Endodermal cell (in vitro differentiated cells): ENCODE results near the gene FOXD3. TPM values are rescaled to one million over a fixed set of nuclear protein-coding genes. Genes with fewer than 3 reads are reported as not detected.
A peak's percentile ranks its signal among the peaks of the same experiment; 100 is the strongest.

ENCODE experiments used
- DNase-seq: peaks from one replicate; pipeline ENCODE4 v3.0.0-alpha.2; 2017
- H3K27ac ChIP-seq: 2 replicates; pipeline ENCODE4 v1.5.1; 2013; ENCODE audit warnings: mild to moderate bottlenecking, low read depth, low read length, moderate library complexity
- H3K27me3 ChIP-seq: 2 replicates; pipeline ENCODE4 v1.6.1; 2013; ENCODE audit warnings: mild to moderate bottlenecking, low read length, moderate library complexity; ENCODE audit not compliant: insufficient read depth, control insufficient read depth, poor library complexity, severe bottlenecking
- H3K36me3 ChIP-seq: 2 replicates; pipeline ENCODE4 v1.7.0; 2013; ENCODE audit warnings: mild to moderate bottlenecking, low read length, moderate library complexity; ENCODE audit not compliant: control insufficient read depth, insufficient read depth
- H3K4me1 ChIP-seq: one replicate; pipeline ENCODE4 v1.7.0; 2013; ENCODE audit warnings: low read length; ENCODE audit not compliant: control insufficient read depth, insufficient read depth
- H3K4me3 ChIP-seq: 2 replicates; pipeline ENCODE4 v1.5.1; 2013; ENCODE audit warnings: mild to moderate bottlenecking, low read length, moderate library complexity
- H3K9ac ChIP-seq: 2 replicates; pipeline ENCODE4 v1.6.1; 2013; ENCODE audit warnings: mild to moderate bottlenecking, low read length, moderate library complexity; ENCODE audit not compliant: poor library complexity, severe bottlenecking; ENCODE audit errors: extremely low read depth
- H3K9me3 ChIP-seq: 2 replicates; pipeline ENCODE4 v1.6.1; 2013; ENCODE audit warnings: mild to moderate bottlenecking, low read length, moderate library complexity; ENCODE audit not compliant: control insufficient read depth
- H3K27ac Mint-ChIP-seq: 2 replicates; pipeline ENCODE4 v1.8.0; 2020; ENCODE audit warnings: mixed read lengths
- H3K27me3 Mint-ChIP-seq: 2 replicates; pipeline ENCODE4 v1.8.0; 2021; ENCODE audit warnings: mild to moderate bottlenecking, mixed read lengths; ENCODE audit not compliant: insufficient read depth
- H3K36me3 Mint-ChIP-seq: 2 replicates; pipeline ENCODE4 v1.8.0; 2020; ENCODE audit warnings: low read depth, mixed read lengths
- H3K4me1 Mint-ChIP-seq: 2 replicates; pipeline ENCODE4 v1.8.0; 2020; ENCODE audit warnings: mixed read lengths
- H3K4me3 Mint-ChIP-seq: 2 replicates; pipeline ENCODE4 v1.8.0; 2020; ENCODE audit warnings: mild to moderate bottlenecking, moderate library complexity, mixed read lengths
- H3K9me3 Mint-ChIP-seq: 2 replicates; pipeline ENCODE4 v1.8.0; 2020; ENCODE audit warnings: mild to moderate bottlenecking, mixed read lengths
- CTCF ChIP-seq: fragments of 200-600 bp; sonication (generic); conservative IDR thresholded peaks from 2 replicates; pipeline ENCODE4 v1.5.0; 2021; ENCODE audit warnings: antibody characterized with exemption, mild to moderate bottlenecking
- WGBS, 2 experiments: methylation state at CpG; one replicate each; pipeline versions ENCODE4 v1.1.5 to v1.1.7; 2013; ENCODE audit warnings: missing lambda C conversion rate in 2 of 2, mixed read lengths in 1 of 2; ENCODE audit not compliant: insufficient coverage in 1 of 2, insufficient read length in 1 of 2; 5-methylcytosine and 5-hydroxymethylcytosine counted together
- total RNA-seq, 2 donors: library from RNA; stranded (reverse); fragmentation: NEBNext Ultra II Directional in 1 of 2; extraction: Animal tissue kit (Norgen Biotek cat#: 25700) in 1 of 2; gene quantifications; 2 replicates in 1 of 2; 3 replicates in 1 of 2; pipeline ENCODE4 v1.2.1, GENCODE V29; 2021

Gene FOXD3
- total RNA-seq, 2 donors from 2014 or later = 0.49 to 14.0 TPM

GRCh38 chr1:63274979-63275378, 47.4 kb upstream of the FOXD3 start:
- H3K27ac ChIP-seq = no peak overlapping the region
- Mint-ChIP-seq H3K27ac (no peak overlapping the region), H3K4me1 (peaks cover 17% of the 10 kb centered on the region), H3K27me3 (no peaks in the 10 kb centered on the region), H3K4me3 (no peak overlapping the region), H3K9me3 (no peaks in the 10 kb centered on the region), H3K36me3 (no peaks in the 10 kb centered on the region)
- H3K4me1 ChIP-seq = no peaks in the 10 kb centered on the region
- no peaks in the 10 kb centered on the region for H3K36me3 ChIP-seq
- WGBS, 2 experiments = 67 to 85% methylated on average over 2 of the region's 2 CpGs
- H3K9me3 ChIP-seq = no peaks in the 10 kb centered on the region
- no peak overlapping the region for H3K9ac ChIP-seq
- no peak for TF ChIP-seq CTCF
- no peak for DNase-seq
- H3K27me3 ChIP-seq = no peaks in the 10 kb centered on the region
- H3K4me3 ChIP-seq = no peak overlapping the region

GRCh38 chr1:63276624-63277023, 45.7 kb upstream of the FOXD3 start:
- peaks cover 17% of the 10 kb centered on the region for H3K4me1 Mint-ChIP-seq

GRCh38 chr1:63277195-63278192, 44.9 kb upstream of the FOXD3 start:
- Histone ChIP-seq H3K9me3 (no peaks in the 10 kb centered on the region), H3K4me1 (no peaks in the 10 kb centered on the region), H3K36me3 (no peaks in the 10 kb centered on the region), H3K9ac (no peak overlapping the region), H3K27me3 (no peaks in the 10 kb centered on the region), H3K4me3 (no peak overlapping the region), H3K27ac (no peak overlapping the region)
- Mint-ChIP-seq H3K4me3 (no peak overlapping the region), H3K27me3 (peaks cover 2% of the 10 kb centered on the region), H3K4me1 (peaks cover 17% of the 10 kb centered on the region), H3K27ac (peak overlapping the region; percentile 30), H3K9me3 (no peaks in the 10 kb centered on the region), H3K36me3 (no peaks in the 10 kb centered on the region)
- no peak for DNase-seq
- WGBS, 2 experiments = 73 to 79% methylated on average over 2 to 3 of the region's 3 CpGs
- TF ChIP-seq CTCF = no peak

More at GRCh38 chr1:63276624-63277023, 45.7 kb upstream of the FOXD3 start:
- H3K9me3 ChIP-seq = no peaks in the 10 kb centered on the region
- no peak overlapping the region for H3K27ac ChIP-seq
- no peak overlapping the region for H3K4me3 ChIP-seq
- peak; percentile 32 for TF ChIP-seq CTCF
- no peak for DNase-seq
- no peaks in the 10 kb centered on the region for H3K36me3 Mint-ChIP-seq
- no peaks in the 10 kb centered on the region for H3K9me3 Mint-ChIP-seq
- H3K27me3 Mint-ChIP-seq = peaks cover 2% of the 10 kb centered on the region
- H3K4me1 ChIP-seq = no peaks in the 10 kb centered on the region
- 79 to 100% methylated on average over 1 to 8 of the region's 8 CpGs for WGBS, 2 experiments
- H3K9ac ChIP-seq = no peak overlapping the region
- H3K36me3 ChIP-seq = no peaks in the 10 kb centered on the region
- no peak overlapping the region for H3K4me3 Mint-ChIP-seq
- H3K27ac Mint-ChIP-seq = no peak overlapping the region
- no peaks in the 10 kb centered on the region for H3K27me3 ChIP-seq
